Fibroblast of lung (primary cell): ENCODE data around the gene LCA5. TPM values are rescaled to one million over a fixed set of nuclear protein-coding genes. Genes with fewer than 3 reads are reported as not detected.
"Not testable (repeated sequence)": the region's sequence is repeated elsewhere in the genome, so short reads cannot be mapped to it uniquely, and the experiment has no call there.

Experiments used
- DNase-seq, 2 donors: peaks; one replicate each; pipeline versions ENCODE4 v3.0.0 to v3.0.0-alpha.2; 2010; ENCODE audit warnings: low read depth in 2 of 2
- H2AFZ ChIP-seq: 2 replicates; pipeline ENCODE4 v1.5.1; 2012; ENCODE audit warnings: low read length, control low read depth, inconsistent platforms
- H3K27ac ChIP-seq: 2 replicates; pipeline ENCODE4 v1.5.1; 2011; ENCODE audit warnings: low read length, control low read depth; ENCODE audit not compliant: insufficient read depth
- H3K27me3 ChIP-seq: 2 replicates; pipeline ENCODE4 v1.5.1; 2011; ENCODE audit warnings: mild to moderate bottlenecking, low read length; ENCODE audit not compliant: control insufficient read depth, insufficient read depth
- H3K36me3 ChIP-seq: 2 replicates; pipeline ENCODE4 v1.5.1; 2011; ENCODE audit warnings: low read length; ENCODE audit not compliant: control insufficient read depth, insufficient read depth
- H3K4me1 ChIP-seq: 2 replicates; pipeline ENCODE4 v1.5.1; 2011; ENCODE audit warnings: low read length; ENCODE audit not compliant: control insufficient read depth, insufficient read depth; ENCODE audit errors: extremely low read depth
- H3K4me2 ChIP-seq: 2 replicates; pipeline ENCODE4 v1.5.1; 2011; ENCODE audit warnings: low read length, control low read depth; ENCODE audit not compliant: insufficient read depth; ENCODE audit errors: extremely low read depth
- H3K4me3 ChIP-seq, 4 experiments: fragments of 200-600 bp in 1 of 4; sonication (generic) in 1 of 4; replicated peaks in 1 of 4; 2 replicates each; pipeline ENCODE4 v1.5.1; 2011 to 2016; ENCODE audit warnings: low read length in 4 of 4, low read depth in 3 of 4, mild to moderate bottlenecking in 3 of 4, control low read depth in 2 of 4, inconsistent platforms in 1 of 4, mixed read lengths in 1 of 4; ENCODE audit not compliant: insufficient read depth in 1 of 4; ENCODE audit errors: control extremely low read depth in 1 of 4
- H3K79me2 ChIP-seq: 2 replicates; pipeline ENCODE4 v1.5.1; 2012; ENCODE audit warnings: mild to moderate bottlenecking, low read length, inconsistent platforms; ENCODE audit not compliant: control insufficient read depth, insufficient read depth
- H3K9ac ChIP-seq: 2 replicates; pipeline ENCODE4 v1.5.1; 2011; ENCODE audit warnings: mild to moderate bottlenecking, low read length, control low read depth; ENCODE audit not compliant: insufficient read depth
- H3K9me3 ChIP-seq: 2 replicates; pipeline ENCODE4 v1.5.1; 2012; ENCODE audit warnings: low read depth, low read length; ENCODE audit not compliant: control insufficient read depth, insufficient read depth
- H4K20me1 ChIP-seq: 2 replicates; pipeline ENCODE4 v1.5.1; 2011; ENCODE audit warnings: low read length; ENCODE audit not compliant: control insufficient read depth, insufficient read depth; ENCODE audit errors: extremely low read depth
- EZH2 ChIP-seq: IDR thresholded peaks from 2 replicates; pipeline ENCODE4 v1.5.1; 2012; ENCODE audit warnings: low read length, control low read depth, mild to moderate bottlenecking; ENCODE audit errors: missing control alignments
- polyA plus RNA-seq, 2 donors: library from polyadenylated mRNA; depleted of rRNA in 1 of 2; stranded (reverse) in 1 of 2; unstranded in 1 of 2; fragments of >200 nt; gene quantifications; 2 replicates each; pipeline ENCODE4 v1.2.1, GENCODE V29; 2011 to 2012; ENCODE audit warnings: missing spikeins in 1 of 2
- total RNA-seq: library from RNA; depleted of rRNA; stranded (reverse); fragments of >200 nt; gene quantifications from 2 replicates; pipeline ENCODE4 v1.2.1, GENCODE V29; 2014
- TF ChIP-seq, protein P1 (sequence below), 2 donors: IDR thresholded peaks in 1 of 2; conservative IDR thresholded peaks in 1 of 2; 1 replicate in 1 of 2; 2 replicates in 1 of 2; pipeline ENCODE4 v1.5.1; 2011 to 2012; ENCODE audit warnings: low read length in 2 of 2, control low read depth in 1 of 2, inconsistent platforms in 1 of 2, low read depth in 1 of 2, mild to moderate bottlenecking in 1 of 2

LCA5 gene
- total and polyA plus RNA-seq, 2 donors (not counting 1 experiment from before 2014, with no cell fraction given): 3.3 to 7.8 TPM

DNA sequence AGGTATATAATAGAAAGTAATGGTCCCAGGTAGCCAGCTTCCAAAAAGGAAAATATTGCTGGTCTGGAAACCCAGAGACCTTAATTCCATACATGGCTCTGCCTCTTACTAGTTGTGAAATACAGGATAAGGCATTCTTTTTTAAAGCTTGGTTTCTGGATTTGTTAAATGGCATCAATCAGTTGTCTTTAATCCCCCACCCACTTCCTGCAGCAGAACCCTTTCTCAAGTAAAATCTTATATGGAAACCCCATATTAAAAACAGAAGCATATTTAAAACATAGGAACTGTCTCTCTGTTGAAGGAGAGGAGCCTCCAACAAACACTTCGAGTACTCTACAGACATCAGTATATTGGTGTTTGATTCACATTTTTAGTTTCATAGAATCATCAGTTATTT is 6.2 kb upstream of the LCA5 start:
- Histone ChIP-seq H2AFZ (no peak overlapping the region), H3K9me3 (no peaks in the 10 kb centered on the region), H3K4me2 (no peak overlapping the region), H3K9ac (no peak overlapping the region), H3K36me3 (no peaks in the 10 kb centered on the region), H4K20me1 (no peaks in the 10 kb centered on the region), H3K27me3 (no peaks in the 10 kb centered on the region), H3K27ac (no peak overlapping the region), H3K79me2 (no peaks in the 10 kb centered on the region), H3K4me3 (no peak overlapping the region), H3K4me1 (peaks cover 9% of the 10 kb centered on the region)
- no peak for DNase-seq
- TF ChIP-seq, protein P1, sequence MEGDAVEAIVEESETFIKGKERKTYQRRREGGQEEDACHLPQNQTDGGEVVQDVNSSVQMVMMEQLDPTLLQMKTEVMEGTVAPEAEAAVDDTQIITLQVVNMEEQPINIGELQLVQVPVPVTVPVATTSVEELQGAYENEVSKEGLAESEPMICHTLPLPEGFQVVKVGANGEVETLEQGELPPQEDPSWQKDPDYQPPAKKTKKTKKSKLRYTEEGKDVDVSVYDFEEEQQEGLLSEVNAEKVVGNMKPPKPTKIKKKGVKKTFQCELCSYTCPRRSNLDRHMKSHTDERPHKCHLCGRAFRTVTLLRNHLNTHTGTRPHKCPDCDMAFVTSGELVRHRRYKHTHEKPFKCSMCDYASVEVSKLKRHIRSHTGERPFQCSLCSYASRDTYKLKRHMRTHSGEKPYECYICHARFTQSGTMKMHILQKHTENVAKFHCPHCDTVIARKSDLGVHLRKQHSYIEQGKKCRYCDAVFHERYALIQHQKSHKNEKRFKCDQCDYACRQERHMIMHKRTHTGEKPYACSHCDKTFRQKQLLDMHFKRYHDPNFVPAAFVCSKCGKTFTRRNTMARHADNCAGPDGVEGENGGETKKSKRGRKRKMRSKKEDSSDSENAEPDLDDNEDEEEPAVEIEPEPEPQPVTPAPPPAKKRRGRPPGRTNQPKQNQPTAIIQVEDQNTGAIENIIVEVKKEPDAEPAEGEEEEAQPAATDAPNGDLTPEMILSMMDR (conservative IDR thresholded peaks at IDR 0.05 in 1 of 2, IDR thresholded peaks at IDR 0.05 in 1 of 2; ENCODE audit: low read depth in 1 of 2, low read length in 2 of 2): no peak
- TF ChIP-seq EZH2: no peak

DNA sequence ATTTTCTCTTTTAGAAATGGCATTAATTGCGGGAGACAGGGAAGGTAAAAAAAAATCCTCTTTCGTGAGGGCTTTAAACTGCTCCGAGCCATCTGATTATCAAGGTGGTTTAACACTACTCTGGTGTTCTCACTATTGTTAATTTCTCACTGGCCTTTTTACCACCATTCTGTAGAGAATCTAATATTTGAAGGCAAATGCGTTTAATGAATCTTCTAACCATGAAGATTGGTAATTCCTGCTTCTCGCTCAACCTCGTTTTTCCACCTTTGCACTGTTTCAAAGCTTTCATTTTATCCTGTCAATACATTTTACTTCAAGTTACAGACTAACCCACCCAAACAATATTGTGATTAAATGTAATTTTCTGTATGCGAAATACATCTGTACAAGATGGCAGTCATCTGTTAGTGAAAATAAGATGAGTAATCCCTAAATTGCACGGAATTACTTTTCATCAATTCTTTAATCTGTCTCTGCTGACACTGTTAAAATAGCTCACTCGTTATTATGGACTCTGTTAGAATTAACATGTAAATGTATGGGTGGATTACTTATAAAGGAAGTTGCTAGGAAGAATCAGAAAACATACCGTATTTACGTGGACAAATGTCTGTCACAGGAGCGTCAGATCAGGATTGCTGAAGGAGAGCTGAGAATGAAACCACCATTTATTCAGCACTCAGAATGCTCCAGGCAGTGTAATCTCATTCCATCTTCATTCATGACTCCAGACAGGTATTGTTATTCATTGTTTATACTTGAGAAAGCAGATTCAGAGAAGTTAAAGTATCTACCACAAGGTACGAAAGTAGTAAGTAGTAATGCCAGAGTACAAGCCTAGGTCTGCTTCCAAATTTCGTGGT is 1.1 kb upstream of the LCA5 start:
- peak overlapping the region; percentile 94 for H3K4me2 ChIP-seq
- H3K79me2 ChIP-seq: no peaks in the 10 kb centered on the region
- H2AFZ ChIP-seq: peak overlapping the region; percentile 6
- no peaks in the 10 kb centered on the region for H3K9me3 ChIP-seq
- no peaks in the 10 kb centered on the region for H3K4me1 ChIP-seq
- no peaks in the 10 kb centered on the region for H3K27me3 ChIP-seq
- peak overlapping the region; percentile 93 for H3K27ac ChIP-seq
- H3K4me3 ChIP-seq: peak overlapping the region; percentile 80 to 93 (median 86)
- peak overlapping the region; percentile 89 for H3K9ac ChIP-seq
- DNase-seq: peak; percentile 25 to 41
- H4K20me1 ChIP-seq: no peaks in the 10 kb centered on the region
- no peak for TF ChIP-seq EZH2
- TF ChIP-seq, protein P1 (conservative IDR thresholded peaks at IDR 0.05 in 1 of 2, IDR thresholded peaks at IDR 0.05 in 1 of 2; ENCODE audit: low read depth in 1 of 2, low read length in 2 of 2): no peak
- no peaks in the 10 kb centered on the region for H3K36me3 ChIP-seq

DNA sequence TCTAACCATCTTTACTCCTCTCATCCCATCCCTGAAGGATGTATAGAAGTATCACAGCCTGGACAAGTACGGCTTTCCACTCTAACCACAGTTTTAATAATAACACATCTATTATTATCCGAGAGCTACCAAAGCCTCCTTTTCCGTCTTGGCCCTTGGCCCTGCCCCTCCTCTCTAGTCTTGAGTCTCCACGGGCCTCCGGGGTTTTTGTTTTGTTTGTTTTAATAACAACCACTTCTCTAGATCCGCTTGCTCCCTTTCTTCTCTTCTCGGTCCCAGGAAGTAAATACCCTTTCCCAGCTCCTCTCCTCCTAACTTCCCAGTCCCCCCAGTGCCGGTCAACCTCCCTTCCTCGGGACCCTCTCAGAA is 661 bp downstream of the LCA5 start:
- H4K20me1 ChIP-seq: no peaks in the 10 kb centered on the region
- H3K79me2 ChIP-seq: no peaks in the 10 kb centered on the region
- H3K27ac ChIP-seq: peak overlapping the region; percentile 93
- H3K4me1 ChIP-seq: no peaks in the 10 kb centered on the region
- no peaks in the 10 kb centered on the region for H3K27me3 ChIP-seq
- H3K36me3 ChIP-seq: no peaks in the 10 kb centered on the region
- H3K9ac ChIP-seq: peak overlapping the region; percentile 89
- H3K9me3 ChIP-seq: no peaks in the 10 kb centered on the region
- DNase-seq: peak; percentile 45 to 58
- no peak for TF ChIP-seq EZH2
- TF ChIP-seq, protein P1 (conservative IDR thresholded peaks at IDR 0.05 in 1 of 2, IDR thresholded peaks at IDR 0.05 in 1 of 2; ENCODE audit: low read depth in 1 of 2, low read length in 2 of 2): no peak
- peak overlapping the region; percentile 77 for H2AFZ ChIP-seq
- H3K4me2 ChIP-seq: peak overlapping the region; percentile 55
- peak overlapping the region; percentile 80 to 93 (median 86) for H3K4me3 ChIP-seq

DNA sequence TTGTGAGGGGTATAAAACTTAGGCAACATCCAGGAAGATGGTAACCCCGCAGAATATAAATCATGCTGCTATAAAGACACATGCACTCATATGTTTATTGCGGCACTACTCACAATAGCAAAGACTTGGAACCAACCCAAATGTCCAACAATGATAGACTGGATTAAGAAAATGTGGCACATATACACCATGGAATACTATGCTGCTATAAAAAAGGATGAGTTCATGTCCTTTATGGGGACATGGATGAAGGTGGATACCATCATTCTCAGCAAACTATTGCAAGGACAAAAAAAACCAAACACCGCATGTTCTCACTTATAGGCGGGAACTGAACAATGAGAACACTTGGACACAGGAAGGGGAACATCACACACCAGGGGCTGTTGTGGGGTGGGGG is 7.7 kb downstream of the LCA5 start:
- H3K9ac ChIP-seq, H2AFZ ChIP-seq, H4K20me1 ChIP-seq, DNase-seq, H3K27ac ChIP-seq, H3K4me3 ChIP-seq, H3K27me3 ChIP-seq, H3K36me3 ChIP-seq, H3K4me1 ChIP-seq, H3K79me2 ChIP-seq, H3K9me3 ChIP-seq, H3K4me2 ChIP-seq: not testable (repeated sequence)
